Renal cortical epithelial cell (primary cell): ENCODE results near the gene EMX1. TPM values are rescaled to one million over a fixed set of nuclear protein-coding genes. Genes with fewer than 3 reads are reported as not detected.

ENCODE experiments used
- DNase-seq: peaks from one replicate; pipeline ENCODE4 v3.0.0-alpha.2; 2011; ENCODE audit warnings: low read depth
- total RNA-seq: library from RNA; depleted of rRNA; stranded (reverse); fragments of >200 nt; gene quantifications from 2 replicates; pipeline ENCODE4 v1.2.3, GENCODE V29; 2014

The EMX1 gene
- total RNA-seq, 1 donor from 2014 or later = 5.3 TPM

- no peak for DNase-seq
Observed at GRCh38 chr2:72958542-72959385, 41.4 kb downstream of the EMX1 start.

GRCh38 chr2:72959554-72959953, 42.2 kb downstream of the EMX1 start:
- no peak for DNase-seq

- DNase-seq = no peak
Observed at GRCh38 chr2:72959995-72960981, 43.0 kb downstream of the EMX1 start.

- no peak for DNase-seq
Observed at GRCh38 chr2:72961036-72961720, 43.9 kb downstream of the EMX1 start.

GRCh38 chr2:72961853-72962468, 44.6 kb downstream of the EMX1 start:
- DNase-seq = no peak

- DNase-seq = no peak
Observed at GRCh38 chr2:72962911-72963310, 45.6 kb downstream of the EMX1 start.

GRCh38 chr2:72963423-72964145, 46.3 kb downstream of the EMX1 start:
- DNase-seq = no peak

- DNase-seq = no peak
Observed at GRCh38 chr2:72964146-72964525, 46.8 kb downstream of the EMX1 start.

- no peak for DNase-seq
Observed at GRCh38 chr2:72965016-72965415, 47.7 kb downstream of the EMX1 start.

- DNase-seq = peak; percentile 86
Observed at GRCh38 chr2:72965770-72966450, 48.6 kb downstream of the EMX1 start.

- DNase-seq = no peak
Observed at GRCh38 chr2:72968286-72968685, 51.0 kb downstream of the EMX1 start.

- DNase-seq = no peak
Observed at GRCh38 chr2:72969706-72970105, 52.4 kb downstream of the EMX1 start.

GRCh38 chr2:72971036-72971435, 53.7 kb downstream of the EMX1 start:
- DNase-seq = no peak

- DNase-seq = no peak
Observed at GRCh38 chr2:72972352-72973136, 55.2 kb downstream of the EMX1 start.

- no peak for DNase-seq
Observed at GRCh38 chr2:72973137-72973535, 55.8 kb downstream of the EMX1 start.

GRCh38 chr2:72973566-72974435, 56.5 kb downstream of the EMX1 start:
- peak; percentile 41 for DNase-seq

- DNase-seq = no peak
Observed at GRCh38 chr2:72974436-72974754, 57.1 kb downstream of the EMX1 start.

- no peak for DNase-seq
Observed at GRCh38 chr2:72975017-72975416, 57.7 kb downstream of the EMX1 start.

GRCh38 chr2:72979896-72980295, 62.6 kb downstream of the EMX1 start:
- no peak for DNase-seq
